Fibroblast of upper back skin (primary cell): ENCODE measurements around the gene SLC51B.
"Not testable (repeated sequence)": the region's sequence is repeated elsewhere in the genome, so short reads cannot be mapped to it uniquely, and the experiment has no call there.

ENCODE experiments used
- DNase-seq: peaks from one replicate; pipeline ENCODE4 v3.0.0-alpha.2; 2013

SLC51B gene

DNA sequence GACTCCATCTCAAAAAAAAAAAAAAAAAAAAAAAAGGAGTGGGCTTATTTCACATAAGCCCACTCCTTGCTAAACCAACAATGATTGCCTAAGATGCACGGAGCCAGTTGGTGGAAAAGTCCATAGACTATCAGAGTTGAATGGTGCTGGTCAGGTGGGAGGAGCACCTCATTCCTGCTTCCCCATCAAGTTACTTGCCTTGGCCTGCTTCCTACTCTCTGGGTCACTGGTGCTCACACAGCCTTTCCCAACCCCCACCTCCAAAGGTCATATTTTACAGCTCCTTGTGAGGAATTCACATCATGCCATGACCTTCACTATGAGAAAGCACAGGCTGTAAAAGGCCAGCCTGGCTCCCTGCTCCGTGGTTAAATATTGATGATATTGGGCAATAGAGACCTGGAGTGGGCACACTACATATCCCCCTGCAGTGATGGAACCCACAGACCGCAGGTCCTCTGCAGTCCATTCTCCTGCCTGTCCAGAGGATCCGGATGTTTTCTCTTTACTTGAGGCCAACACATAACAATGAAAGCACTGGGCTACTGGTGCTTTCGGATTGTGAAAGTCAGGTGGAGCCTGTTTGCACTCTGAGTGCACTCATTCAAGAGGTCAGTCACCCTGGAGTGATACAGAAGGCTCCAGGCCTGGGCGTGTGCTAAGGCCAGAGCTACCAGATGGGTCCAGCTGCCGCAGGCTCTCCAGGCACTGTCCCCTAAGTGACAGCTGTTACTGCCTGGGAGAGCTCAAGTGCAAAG is at the start of gene SLC51B:
SLC51B (plus strand) TSS at position 664 of the 758 bp plus-strand sequence. CDS start 4,618 bp downstream, outside the sequence.
- no peak for DNase-seq

DNA sequence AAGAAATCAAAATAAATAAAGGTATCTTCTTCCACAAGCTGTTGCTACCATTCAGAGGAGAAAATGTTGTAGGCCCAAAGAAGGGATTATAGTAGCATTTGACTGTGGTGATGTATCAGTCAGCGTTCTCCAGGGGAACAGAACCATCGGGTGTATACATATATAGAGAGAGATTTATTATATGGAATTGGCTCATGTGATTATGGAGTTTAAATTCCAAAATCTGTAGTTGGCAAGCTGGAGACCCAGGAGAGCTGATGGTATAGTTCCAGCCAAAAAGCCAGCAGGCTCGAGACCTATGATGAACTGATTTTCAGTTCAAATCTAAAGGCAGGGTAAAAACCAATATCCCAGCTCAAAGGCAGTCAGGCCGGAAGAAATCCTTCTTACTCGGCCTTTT is 48.1 kb upstream of the SLC51B start:
- DNase-seq, result no peak

DNA sequence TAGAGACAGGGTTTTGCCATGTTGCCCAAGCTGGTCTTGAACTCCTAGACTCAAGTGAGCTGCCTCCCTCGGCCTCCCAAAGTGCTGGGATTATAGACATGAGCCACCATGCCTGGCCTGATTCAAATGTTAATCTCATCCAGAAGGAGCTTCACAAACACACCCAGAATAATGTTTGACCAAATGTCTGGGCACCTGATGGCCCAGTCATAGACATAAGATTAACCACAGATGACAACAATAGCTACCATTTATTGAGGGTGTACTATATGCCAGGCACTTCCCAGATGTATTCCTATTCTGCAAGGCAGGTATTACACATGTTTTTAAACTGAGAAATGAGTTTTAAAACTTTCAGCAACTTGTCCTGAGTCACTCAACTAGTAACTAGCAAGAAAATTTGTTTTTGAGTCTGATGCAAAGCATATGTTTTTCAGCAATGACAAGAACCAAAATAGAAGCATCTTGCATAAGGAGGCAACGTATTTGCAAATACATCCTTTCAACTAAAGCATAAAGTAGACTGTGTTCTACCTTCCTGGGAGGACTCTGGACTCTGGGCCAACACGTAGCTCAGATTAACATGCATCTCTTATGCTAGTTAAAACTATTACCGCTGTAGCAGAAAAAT is 47.3 kb upstream of the SLC51B start:
- DNase-seq, result no peak

DNA sequence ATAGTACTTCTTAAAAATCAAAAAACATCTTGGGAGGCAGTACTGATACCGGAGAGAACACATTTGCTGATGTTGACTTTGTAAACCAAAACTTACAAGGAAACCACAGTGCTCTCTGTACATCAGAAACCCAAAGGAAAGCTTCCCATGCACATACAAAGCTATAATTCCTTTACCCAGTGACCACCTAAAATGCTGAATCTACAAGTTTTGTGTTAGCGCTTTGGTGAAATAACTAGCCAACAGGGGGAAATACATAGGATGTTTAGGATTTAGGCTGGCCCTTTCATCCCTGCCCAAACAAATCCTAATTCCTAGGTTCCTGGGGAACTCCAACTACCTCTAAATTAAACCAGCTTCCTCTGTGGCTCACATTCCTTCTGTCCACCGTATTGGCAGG is 40.2 kb upstream of the SLC51B start:
- no peak for DNase-seq

DNA sequence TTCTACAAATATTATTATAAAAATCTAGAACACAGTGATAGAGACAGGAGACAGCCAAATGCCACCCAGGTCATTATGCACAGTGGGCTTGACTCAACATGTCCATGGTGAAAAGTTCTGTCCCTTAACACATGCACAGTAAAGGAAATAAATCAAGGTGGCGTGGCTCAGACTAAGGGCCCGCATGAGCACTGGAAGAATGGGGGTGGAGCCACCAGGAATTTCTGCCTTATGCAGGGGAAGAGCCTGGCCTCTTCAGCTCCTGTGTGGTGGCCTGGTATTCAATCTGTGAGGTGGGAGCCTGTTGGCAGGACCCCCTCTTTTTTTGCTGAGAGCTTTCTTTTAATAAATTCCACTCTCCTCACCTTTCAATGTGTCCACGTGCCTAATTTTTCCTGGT is 38.3 kb upstream of the SLC51B start:
- no peak for DNase-seq

DNA sequence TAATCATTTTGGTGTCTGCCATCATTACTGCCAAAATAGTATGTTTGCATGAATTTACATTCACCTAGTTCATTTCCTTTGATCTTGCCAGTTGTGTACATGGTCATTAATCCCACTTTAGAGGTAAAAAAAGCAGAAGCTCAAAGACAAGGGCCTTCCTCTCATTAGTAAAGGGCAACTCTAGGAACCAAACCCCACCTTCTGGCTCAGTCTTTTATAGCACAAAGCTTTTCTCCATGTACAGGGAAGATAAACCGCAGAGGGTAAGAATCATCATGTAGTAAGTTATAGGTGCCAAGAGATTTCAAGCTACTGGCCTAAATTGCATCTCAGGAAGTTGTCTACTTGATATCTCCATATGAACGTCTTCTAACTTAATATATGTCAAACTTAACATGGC is 36.2 kb upstream of the SLC51B start:
- peak; percentile 47 for DNase-seq

DNA sequence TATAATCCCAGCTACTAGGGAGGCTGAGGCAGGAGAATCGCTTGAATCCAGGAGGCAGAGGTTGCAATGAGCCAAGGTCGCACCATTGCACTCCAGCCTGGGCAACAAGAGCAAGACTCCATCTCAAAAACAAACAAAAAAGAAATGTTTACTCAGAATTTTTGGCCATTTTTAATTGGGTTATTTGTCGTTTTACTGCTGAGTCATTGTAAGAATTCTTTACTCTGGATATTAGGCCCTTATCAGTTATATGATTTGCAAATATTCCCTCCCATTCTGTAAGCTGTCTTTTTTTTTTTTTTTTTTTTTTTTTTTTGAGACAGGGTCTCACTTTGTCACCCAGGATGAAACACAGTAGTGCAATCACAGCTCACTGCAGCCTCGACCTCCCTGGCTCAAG is 34.0 kb upstream of the SLC51B start:
- not testable (repeated sequence) for DNase-seq

DNA sequence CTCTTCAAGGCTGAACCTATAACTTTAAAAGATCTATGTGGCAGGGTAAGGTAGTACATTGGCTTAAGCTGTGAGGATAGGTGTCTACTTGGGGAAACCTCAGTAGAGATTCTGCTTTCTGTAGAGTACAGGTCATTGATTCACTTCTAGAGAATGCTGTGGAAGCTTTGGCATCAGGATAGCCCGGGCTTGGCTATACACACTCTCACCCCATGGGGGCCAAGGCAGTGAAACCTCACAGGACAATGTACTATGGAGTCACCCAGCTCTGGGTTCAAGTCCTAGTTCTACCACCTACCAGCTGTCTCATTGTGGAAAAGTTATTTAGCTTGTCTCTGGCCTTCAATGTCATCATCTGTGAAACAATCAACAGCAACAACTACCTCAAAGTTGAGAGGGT is 24.8 kb upstream of the SLC51B start:
- DNase-seq, result no peak

DNA sequence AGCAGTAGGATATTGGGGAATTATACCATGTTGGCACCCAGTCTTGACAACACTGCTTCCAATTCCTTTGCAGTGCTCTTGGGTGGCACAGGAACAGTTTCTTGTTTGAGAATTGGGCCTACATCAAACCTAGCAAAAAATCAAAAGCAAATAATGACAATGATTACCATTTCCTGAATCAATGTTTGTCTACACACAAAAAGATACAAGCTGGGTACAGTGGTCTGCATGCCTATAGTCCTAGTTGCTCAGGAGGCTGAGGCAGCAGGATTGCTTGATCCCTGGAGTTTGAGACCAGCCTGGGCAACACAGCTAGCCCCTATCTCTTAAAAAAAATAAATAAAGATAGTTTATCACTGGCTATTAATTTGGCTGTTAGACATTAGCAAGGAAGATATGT is 23.7 kb upstream of the SLC51B start:
- DNase-seq, result no peak

DNA sequence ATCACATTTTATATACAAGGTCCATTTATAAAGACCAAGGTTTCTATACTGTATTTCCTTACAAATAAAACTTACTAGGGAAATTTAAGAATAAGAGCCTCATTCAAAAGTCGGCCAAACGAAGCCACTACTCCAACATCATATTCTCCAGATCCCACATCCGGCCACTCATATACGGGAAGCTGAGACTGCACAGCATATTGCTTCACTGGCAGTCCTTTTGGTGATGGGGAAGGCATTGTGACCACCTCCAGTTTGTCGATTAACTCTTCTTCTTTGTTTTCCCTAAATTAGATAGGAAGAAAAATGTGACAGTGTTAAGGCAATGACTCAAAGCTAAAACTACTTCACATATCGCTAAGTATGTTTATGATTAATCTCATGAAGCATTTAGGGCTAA is 18.4 kb upstream of the SLC51B start:
- DNase-seq, result no peak

DNA sequence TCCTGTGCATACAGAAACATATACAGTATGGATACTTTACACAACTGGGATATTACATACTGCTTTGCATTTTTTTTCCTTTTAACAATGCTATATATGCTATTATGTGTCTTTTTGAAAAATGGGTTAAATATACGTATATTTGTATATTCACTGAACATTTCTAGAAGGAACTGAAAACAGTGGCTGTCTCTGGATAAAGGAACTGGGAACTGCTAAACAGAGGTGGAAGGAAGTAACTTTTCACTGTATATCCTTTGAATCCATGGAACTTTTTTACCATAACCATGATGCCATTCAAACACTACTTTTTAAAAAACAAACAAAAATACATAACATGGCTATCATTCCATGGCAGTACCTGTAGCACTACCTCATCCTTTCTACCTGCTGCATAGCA is 17.6 kb upstream of the SLC51B start:
- no peak for DNase-seq

DNA sequence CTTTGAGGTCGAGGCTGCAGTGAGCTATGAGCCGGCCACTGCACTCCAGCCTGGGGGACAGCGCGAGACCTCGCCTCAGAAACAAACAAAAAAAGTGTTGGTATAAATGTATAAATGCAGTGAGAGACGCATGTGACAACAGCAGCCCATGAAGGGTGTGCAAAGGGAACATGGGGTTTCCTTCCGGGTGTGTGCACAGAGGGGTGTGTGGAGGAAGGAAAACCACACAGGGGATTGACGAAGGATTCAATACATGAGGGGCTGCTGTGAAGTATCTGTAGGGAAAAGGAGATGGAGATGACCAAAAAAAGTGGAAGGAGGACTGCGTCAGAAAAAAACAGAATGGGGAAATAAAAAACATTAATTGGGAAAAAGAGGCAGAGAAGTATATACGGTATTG is 16.8 kb upstream of the SLC51B start:
- no peak for DNase-seq

DNA sequence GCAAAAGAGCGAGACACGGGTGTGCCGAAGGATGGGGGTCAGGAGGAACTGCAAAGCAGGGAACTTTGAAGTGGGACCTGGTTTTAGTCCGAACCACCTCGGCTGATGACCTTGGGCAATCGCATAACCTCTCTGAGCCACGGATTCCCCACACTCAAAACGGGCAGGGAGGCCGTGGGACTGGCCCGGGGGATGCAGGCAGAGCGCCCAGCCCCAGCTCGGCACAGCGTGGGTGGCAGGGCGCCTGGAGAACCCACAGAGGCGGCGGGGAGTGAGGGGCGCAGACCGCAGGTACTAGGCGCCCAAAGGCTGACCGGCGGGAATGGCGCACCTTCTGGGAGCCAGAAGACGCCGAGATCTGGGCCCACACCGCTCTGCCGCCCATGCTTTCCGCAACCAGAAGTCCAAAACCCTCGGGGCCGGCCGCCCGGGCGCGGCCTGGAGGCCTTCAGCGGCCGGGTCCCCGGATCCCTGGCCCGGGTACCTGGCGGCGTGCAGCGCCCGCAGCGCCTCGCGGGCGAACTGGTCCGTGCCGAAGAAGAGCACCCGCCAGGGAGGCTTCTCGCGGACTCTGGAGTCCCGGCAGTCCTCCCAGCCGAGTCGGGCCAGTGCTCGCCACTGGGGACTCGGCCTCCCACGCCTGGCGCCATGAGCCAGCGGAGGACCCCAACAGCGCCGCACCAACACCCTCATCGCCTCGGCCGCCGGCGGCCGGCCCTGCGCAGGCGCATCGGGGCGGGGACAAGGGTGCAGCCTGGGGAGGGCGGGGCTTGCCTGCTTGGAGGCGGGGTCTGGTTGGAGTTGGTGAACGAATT is 16.1 kb upstream of the SLC51B start, which contains the start of gene MTFMT:
MTFMT (minus strand) TSS at position 719 of the 815 bp plus-strand sequence; CDS start at position 693, 26 bp downstream.
- peak; percentile 80 for DNase-seq

DNA sequence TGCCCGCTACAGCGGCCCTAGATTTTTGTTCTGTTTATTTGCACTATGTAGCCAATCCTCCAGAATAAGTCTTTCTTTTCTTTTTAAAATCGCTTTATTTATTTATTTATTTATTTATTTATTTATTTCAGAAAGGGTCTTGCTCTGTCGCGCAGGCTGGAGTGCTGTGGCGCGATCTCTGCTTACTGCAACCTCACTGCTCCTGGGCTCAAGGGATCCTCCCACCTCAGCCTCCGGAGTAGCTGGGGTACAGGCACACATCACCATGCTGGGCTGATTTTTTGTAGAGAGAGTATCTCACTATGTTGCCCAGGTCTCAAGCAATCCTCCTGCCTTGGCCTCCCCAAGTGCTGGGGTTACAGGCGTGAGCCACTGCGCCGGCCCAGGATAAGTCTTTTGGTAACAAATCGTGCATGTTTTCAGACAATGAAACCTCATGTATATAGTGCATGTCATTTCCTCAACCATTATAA is 15.4 kb upstream of the SLC51B start:
- no peak for DNase-seq

DNA sequence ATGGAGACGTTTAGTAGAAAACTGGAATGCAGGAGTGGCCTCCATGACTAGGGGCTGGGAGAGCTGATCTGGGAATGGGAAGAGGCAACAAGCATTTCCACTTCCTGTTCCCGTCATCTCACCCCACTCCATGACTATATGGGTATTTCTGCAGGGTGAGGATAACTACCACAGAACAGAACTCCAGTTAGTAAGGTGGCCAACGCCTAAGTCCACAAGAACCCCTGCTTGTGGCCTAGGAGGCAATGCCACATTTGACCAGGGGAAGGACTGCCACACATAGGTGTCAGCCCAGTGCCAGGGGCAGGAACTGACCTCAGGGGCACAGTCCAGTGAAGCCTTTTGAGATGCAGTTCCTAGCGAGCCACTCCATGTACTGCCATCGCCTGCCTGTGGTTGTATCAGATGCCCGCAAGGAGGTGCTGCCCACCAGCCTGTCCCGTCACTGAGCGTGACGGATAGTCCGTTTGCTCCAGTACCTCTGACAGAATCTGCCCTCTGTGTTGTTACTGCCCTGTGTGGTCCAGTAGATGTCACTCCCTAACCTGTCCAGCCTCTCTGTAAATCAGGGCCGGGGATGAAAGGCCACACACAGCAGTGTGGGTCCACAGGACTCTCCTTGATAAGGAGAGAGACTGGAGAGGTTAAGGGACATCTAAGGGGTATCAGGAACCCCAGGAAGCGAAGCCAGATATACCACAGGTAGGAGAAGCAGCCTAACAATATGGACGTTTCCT is 12.2 kb upstream of the SLC51B start:
- peak; percentile 48 for DNase-seq

DNA sequence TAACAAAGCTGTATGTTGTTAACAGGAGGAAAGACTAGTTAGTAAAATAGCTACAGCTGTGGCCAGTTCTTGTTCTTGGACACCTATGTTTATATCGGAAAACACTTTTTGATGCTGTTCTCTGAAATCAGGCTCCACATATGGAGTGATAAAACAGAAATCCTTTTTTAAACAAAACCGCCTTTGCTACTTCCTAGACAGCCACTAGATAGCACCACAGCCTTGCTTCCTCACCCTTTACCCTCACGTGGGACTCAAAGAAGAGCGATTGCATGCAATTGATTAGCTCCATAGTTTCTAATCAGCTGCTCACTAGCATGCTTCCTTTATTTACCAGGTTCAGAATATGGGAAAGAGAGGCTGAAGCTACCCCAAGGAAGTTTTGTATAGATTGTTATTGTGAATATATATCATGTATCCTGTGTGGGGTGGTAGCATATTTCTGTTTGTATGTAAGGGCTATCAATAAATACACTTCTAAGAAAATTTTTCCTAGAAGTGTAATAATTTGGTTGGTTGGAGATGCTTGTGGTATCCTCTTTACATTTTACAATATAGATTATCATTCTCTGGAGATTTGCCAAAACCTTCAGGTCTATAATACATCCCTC is 11.4 kb upstream of the SLC51B start:
- DNase-seq, result peak; percentile 49

DNA sequence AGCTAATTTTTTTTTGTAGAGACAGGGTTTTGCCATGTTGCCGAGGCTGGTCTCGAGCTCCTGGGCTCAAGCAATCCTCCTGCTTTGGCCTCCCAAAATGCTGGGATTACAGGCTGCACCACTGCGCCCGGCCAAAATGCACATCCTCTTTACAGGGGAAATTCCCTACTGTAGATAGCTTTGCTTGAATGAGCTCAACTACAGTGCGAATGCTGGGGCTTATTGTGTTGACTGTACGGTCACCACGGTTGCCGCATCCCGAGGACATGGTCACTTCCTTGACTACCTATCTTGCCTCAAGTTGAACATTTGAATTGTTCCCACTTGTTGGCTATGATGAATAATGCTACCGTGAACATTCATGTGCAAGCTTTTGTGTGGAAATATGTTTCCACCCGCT is 10.5 kb upstream of the SLC51B start:
- DNase-seq, result no peak

DNA sequence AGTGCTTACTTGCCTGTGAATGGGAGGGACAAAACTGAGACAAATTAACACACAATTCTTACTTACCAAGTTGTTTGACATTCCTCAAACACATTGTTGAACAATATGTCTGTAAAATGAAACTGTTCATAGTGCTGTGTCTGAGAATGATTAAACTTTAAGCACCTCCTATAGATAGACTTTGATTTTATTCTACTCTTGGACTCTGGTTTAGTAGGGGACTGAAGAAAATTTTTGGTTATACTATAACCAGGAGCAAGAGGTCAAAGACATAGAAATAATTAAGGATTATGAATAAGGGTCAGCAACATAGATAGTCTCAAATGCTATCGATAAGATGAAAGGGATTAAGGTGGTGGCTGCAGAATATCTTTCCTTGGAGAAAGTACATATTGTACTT is 7.9 kb upstream of the SLC51B start:
- no peak for DNase-seq

DNA sequence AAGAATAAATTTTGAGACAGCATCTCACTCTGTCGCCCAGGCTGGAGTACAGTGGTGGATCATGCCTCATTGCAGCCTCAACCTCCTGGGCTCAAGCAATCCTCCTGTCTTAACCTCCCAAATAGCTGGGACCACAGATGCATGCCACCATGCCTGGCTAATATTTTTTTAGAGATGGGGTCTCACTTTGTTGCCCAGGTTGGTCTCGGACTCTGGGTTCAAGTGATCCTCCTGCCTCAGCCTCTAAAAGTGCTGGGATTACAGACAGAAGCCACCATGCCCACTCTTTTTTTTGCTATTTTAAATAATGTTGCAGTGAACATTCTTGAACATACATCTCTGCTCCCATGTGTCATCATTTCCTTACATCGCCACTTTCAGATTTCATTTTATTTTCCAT is 6.8 kb upstream of the SLC51B start:
- no peak for DNase-seq

DNA sequence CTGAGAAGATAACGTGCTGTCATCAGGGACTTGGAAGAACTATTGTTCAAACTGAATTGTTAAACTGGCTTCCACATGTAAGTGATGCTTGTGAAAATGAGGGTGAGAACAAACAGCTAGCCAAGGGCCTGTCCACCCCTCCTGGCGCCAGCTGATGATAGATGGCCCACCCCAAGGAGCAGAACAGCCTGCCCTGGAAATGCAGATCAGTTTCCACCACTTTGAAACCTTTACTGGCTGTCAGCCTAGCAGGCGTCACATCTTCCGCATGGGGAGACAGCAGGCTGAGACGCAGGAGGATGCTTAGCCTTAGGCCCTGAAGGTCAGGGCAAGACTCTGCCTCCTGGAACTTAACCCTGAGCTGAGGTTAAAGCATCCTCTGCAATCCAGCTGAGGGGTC is 6.4 kb upstream of the SLC51B start:
- no peak for DNase-seq

DNA sequence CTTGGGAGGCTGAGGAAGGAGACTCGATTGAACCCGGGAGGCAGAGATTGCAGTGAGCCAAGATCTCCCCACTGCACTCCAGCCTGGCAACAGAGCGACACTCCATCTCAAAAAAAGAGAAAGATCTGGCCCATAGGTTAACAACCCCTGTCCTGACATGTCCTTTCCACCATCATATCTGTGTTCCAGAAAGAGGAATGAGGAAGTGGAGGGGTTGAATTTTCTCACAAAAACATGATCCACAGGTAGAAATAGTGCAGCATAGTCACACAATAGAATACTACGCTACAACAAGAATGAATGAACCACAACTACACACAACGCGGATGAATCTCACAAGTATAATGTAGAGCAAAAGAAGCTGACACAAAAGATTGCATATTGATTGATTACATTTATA is 4.7 kb upstream of the SLC51B start:
- DNase-seq, result no peak

DNA sequence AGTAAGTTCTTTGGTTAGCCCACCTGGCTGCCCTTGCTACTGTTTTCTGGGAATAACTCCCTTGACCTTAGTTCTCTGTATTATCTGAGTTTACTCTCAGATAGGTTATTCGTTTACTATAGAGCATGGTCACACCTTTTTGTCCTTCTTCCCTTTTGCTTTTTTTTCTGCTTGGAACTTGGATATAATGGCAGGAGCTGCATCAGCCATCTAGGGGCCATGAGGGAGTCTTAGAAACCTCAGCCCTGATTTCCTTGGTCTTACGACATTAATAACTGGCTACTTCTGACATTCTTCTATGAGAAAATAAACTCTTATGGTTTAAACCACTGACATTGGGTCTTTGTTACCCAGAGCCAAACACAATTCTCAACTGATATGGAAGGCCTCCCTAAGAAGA is 3.4 kb upstream of the SLC51B start:
- DNase-seq, result no peak
